ENCODE data around the gene PRND.

PRND gene

GRCh38 chr20:4691753-4692152 is 30.0 kb upstream of the PRND start:
- TF ChIP-seq, protein P1, sequence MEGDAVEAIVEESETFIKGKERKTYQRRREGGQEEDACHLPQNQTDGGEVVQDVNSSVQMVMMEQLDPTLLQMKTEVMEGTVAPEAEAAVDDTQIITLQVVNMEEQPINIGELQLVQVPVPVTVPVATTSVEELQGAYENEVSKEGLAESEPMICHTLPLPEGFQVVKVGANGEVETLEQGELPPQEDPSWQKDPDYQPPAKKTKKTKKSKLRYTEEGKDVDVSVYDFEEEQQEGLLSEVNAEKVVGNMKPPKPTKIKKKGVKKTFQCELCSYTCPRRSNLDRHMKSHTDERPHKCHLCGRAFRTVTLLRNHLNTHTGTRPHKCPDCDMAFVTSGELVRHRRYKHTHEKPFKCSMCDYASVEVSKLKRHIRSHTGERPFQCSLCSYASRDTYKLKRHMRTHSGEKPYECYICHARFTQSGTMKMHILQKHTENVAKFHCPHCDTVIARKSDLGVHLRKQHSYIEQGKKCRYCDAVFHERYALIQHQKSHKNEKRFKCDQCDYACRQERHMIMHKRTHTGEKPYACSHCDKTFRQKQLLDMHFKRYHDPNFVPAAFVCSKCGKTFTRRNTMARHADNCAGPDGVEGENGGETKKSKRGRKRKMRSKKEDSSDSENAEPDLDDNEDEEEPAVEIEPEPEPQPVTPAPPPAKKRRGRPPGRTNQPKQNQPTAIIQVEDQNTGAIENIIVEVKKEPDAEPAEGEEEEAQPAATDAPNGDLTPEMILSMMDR (IDR thresholded peaks at IDR 0.05; ENCODE audit: low read depth, low read length, missing control alignments) = no peak
- H3K4me3 ChIP-seq (ENCODE audit: low read depth, low read length) = no peak overlapping the region
- in situ Hi-C loops (cut with HindIII; ENCODE audit: low sequenced_read_pairs) = no loop called here
- DNase-seq (ENCODE audit: low read depth) = no peak

DNA sequence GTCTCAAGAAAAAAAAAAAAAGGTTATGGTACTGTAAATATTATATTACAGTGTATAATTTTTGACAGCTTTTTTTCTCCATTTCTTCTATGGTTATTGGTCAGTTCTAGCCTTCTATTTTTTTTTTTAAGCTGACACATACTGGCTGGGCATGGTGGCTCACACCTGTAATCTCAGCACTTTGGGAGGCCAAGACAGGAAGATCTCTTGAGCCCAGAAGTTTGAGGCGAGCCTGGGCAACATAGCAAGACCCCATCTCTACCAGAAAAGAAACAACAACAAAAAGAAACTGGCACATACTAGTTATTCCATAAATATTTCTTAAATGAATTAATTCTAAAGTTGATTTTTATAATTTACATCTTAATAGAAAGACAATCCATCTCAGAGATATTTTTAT is 27.6 kb upstream of the PRND start:
- in situ Hi-C loops (cut with HindIII; ENCODE audit: low sequenced_read_pairs) = no loop called here
- no peak overlapping the region for H3K4me3 ChIP-seq (ENCODE audit: low read depth, low read length)
- TF ChIP-seq, protein P1 (IDR thresholded peaks at IDR 0.05; ENCODE audit: low read depth, low read length, missing control alignments) = no peak
- DNase-seq (ENCODE audit: low read depth) = no peak

GRCh38 chr20:4697189-4697830 is 24.4 kb upstream of the PRND start:
- DNase-seq (ENCODE audit: low read depth) = no peak
- in situ Hi-C loops (cut with HindIII; ENCODE audit: low sequenced_read_pairs) = no loop called here
- TF ChIP-seq, protein P1 (IDR thresholded peaks at IDR 0.05; ENCODE audit: low read depth, low read length, missing control alignments) = no peak
- H3K4me3 ChIP-seq (ENCODE audit: low read depth, low read length) = no peak overlapping the region

- DNase-seq (ENCODE audit: low read depth) = no peak
- in situ Hi-C loops (cut with HindIII; ENCODE audit: low sequenced_read_pairs) = no loop called here
- H3K4me3 ChIP-seq (ENCODE audit: low read depth, low read length) = no peak overlapping the region
- TF ChIP-seq, protein P1 (IDR thresholded peaks at IDR 0.05; ENCODE audit: low read depth, low read length, missing control alignments) = no peak
These were observed 23.9 kb upstream of the PRND start for GRCh38 chr20:4697831-4698221.

DNA sequence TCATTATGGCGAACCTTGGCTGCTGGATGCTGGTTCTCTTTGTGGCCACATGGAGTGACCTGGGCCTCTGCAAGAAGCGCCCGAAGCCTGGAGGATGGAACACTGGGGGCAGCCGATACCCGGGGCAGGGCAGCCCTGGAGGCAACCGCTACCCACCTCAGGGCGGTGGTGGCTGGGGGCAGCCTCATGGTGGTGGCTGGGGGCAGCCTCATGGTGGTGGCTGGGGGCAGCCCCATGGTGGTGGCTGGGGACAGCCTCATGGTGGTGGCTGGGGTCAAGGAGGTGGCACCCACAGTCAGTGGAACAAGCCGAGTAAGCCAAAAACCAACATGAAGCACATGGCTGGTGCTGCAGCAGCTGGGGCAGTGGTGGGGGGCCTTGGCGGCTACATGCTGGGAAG is 22.5 kb upstream of the PRND start:
- in situ Hi-C loops (cut with HindIII; ENCODE audit: low sequenced_read_pairs) = no loop called here

GRCh38 chr20:4699957-4700356 is 21.8 kb upstream of the PRND start:
- TF ChIP-seq, protein P1 (IDR thresholded peaks at IDR 0.05; ENCODE audit: low read depth, low read length, missing control alignments) = no peak
- in situ Hi-C loops (cut with HindIII; ENCODE audit: low sequenced_read_pairs) = no loop called here
- no peak for DNase-seq (ENCODE audit: low read depth)

More for the DNA sequence above, 22.5 kb upstream of the PRND start:
- TF ChIP-seq, protein P1 (IDR thresholded peaks at IDR 0.05; ENCODE audit: low read depth, low read length, missing control alignments) = no peak
- H3K4me3 ChIP-seq (ENCODE audit: low read depth, low read length) = no peak overlapping the region
- DNase-seq (ENCODE audit: low read depth) = no peak

More at GRCh38 chr20:4699957-4700356, 21.8 kb upstream of the PRND start:
- H3K4me3 ChIP-seq (ENCODE audit: low read depth, low read length) = no peak overlapping the region
